Hematopoietic multipotent progenitor cell (in vitro differentiated cells): ENCODE measurements around the gene ERV3-1. TPM values are rescaled to one million over a fixed set of nuclear protein-coding genes. Genes with fewer than 3 reads are reported as not detected.

ENCODE experiments used
- DNase-seq, 3 donors: peaks; one replicate each; pipeline ENCODE4 v3.0.0-alpha.2; 2011 to 2015; ENCODE audit warnings: low read depth in 2 of 3, low spot score in 2 of 3
- small RNA-seq: library from RNA; depleted of rRNA; stranded (forward); fragments of <200 nt; gene quantifications from one replicate; pipeline ENCODE3, GENCODE V24; 2012
- total RNA-seq: library from RNA; depleted of rRNA; stranded (reverse); fragments of >200 nt; gene quantifications from one replicate; pipeline ENCODE4 v1.2.3, GENCODE V29; 2012

Gene ERV3-1
- total RNA-seq, 1 donor, result 19.7 TPM

DNA sequence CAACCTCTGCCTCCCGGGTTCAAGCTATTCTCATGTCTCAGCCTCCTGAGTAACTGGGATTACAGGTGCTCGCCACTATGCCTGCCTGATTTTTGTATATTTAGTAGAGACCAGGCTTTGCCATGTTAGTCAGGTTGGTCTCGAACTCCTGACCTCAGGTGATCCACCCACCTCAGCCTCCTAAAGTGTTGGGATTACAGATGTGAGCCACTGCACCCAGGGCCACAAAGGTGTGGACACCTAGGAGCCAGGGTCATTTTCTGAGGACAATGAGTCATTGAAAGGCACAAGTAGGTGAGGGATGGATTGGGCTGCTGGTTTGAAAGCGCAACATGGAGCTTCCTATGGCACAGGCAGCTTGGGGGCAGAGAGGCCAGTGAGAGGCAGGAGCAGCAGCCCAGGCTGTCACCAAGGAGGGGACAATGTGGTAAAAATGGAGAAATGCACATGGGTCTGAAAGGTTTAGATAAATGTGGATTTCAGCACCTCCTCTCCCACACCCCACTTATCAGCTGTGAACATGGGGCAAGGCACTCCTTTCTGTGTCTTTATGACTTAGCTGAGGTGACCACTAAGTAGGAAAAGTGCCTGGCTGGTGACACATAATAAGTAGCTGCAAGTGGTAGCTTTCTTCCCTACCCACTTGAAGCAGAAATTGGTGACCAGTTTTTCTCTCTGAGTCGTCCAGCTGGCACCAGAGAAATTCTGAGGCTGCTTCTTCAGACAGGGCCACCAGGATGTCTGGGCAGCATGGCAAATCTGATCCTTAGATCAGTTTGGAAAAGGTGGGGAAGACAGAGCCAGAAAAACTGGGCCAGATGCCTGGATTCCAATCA is 61.6 kb downstream of the ERV3-1 start:
- peak in 2 of 3 donors; percentile 32 to 60 for DNase-seq

Small RNA genes within 50 kb of the gene (small RNA-seq; reads per million reads assigned to genes)
- gene RNU6-1229P, result not detected

Other genes starting within 250 kb of the ERV3-1 start
- 4.3 TPM for gene ZNF138, start 212.3 kb downstream of the ERV3-1 start, total RNA-seq
- 6.2 TPM for gene ZNF273, start 103.4 kb downstream of the ERV3-1 start, total RNA-seq
- 2.7 TPM for gene ZNF117, start 15.7 kb downstream of the ERV3-1 start, total RNA-seq